H1 (cell line): ENCODE data around the gene PKN3. TPM values are rescaled to one million over a fixed set of nuclear protein-coding genes. Genes with fewer than 3 reads are reported as not detected.

Source experiments
- MAFK ChIP-seq: IDR thresholded peaks from 2 replicates; pipeline ENCODE4 v1.6.1; 2012; ENCODE audit warnings: low read depth, mild to moderate bottlenecking, improper control_type of control experiment, low read length
- RNF2 ChIP-seq: fragments of 200-900, 300-1000 bp; sonication (generic); IDR thresholded peaks from 2 replicates; pipeline ENCODE4 v1.7.1; 2016; ENCODE audit warnings: borderline replicate concordance, low read depth, mild to moderate bottlenecking, antibody characterized with exemption, low read length; ENCODE audit not compliant: poor library complexity, severe bottlenecking; ENCODE audit errors: missing control alignments
- polyA plus RNA-seq, 7 experiments: library from polyadenylated mRNA; depleted of rRNA in 3 of 7; stranded (reverse) in 5 of 7; unstranded in 2 of 7; fragments of >200 nt in 5 of 7; fragments of 200-250 nt in 2 of 7; gene quantifications; 1 replicate in 5 of 7; 2 replicates in 1 of 7; 4 replicates in 1 of 7; pipeline versions ENCODE4 v1.2.1 to v1.2.3, GENCODE V29; 2011 to 2013; ENCODE audit warnings: missing spikeins in 2 of 7, mixed read lengths in 2 of 7
- total RNA-seq: library from RNA; stranded (reverse); fragmentation: NEBNext Ultra II Directional; extraction: Animal tissue kit (Norgen Biotek cat#: 25700); gene quantifications from 2 replicates; pipeline ENCODE4 v1.2.1, GENCODE V29; 2021

Gene PKN3
- total and polyA plus RNA-seq, 2 of the 8 experiments (the other 6 are each of a cell fraction or from before 2014, with no cell fraction given): 15.7 to 16.3 TPM

DNA sequence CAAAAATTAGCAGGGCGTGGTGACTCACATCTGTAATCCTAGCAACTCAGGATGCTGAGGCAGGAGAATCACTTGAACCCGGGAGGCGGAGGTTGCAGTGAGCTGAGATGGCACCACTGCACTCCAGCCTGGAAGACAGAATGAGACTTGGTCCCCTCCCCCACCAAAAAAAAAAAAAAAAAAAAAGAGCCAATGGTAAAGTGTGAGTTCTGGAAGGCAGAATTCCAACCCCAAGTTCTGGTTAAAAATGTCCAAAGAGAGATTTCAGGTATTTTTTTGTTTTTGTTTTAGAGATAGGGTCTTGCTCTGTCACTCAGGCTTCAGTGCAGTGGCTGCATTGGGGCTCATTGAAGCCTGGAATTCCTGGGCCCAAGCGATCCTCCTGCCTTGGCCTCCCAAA lies 14.8 kb upstream of the PKN3 start (continued):
- TF ChIP-seq RNF2 (no peak), MAFK (no peak)
- TF ChIP-seq, all 59 proteins: peak for 0
